ENCODE data around the gene RASD2. TPM values are rescaled to one million over a fixed set of nuclear protein-coding genes. Genes with fewer than 3 reads are reported as not detected.
"Not testable (repeated sequence)": the region's sequence is repeated elsewhere in the genome, so short reads cannot be mapped to it uniquely, and the experiment has no call there.

Gene RASD2
- total RNA-seq, 2 donors from 2014 or later = 0.07 TPM; not detected in 1

GRCh38 chr22:35510481-35510934, 30.1 kb upstream of the RASD2 start:
- Mint-ChIP-seq H3K27me3 (peaks cover 17 to 20% of the 10 kb centered on the region in 2 donors), H3K4me3 (no peak overlapping the region), H3K4me1 (ENCODE audit: low read depth in 2 of 2) (no peaks in the 10 kb centered on the region), H3K27ac (no peak overlapping the region), H3K9me3 (no peaks in the 10 kb centered on the region), H3K36me3 (no peaks in the 10 kb centered on the region)
- ATAC-seq = no peak
- DNase-seq (ENCODE audit: low spot score) = no peak

- no peak overlapping the region for H3K27ac Mint-ChIP-seq
- H3K36me3 Mint-ChIP-seq = no peaks in the 10 kb centered on the region
- no peaks in the 10 kb centered on the region for H3K9me3 Mint-ChIP-seq
These were observed 29.7 kb upstream of the RASD2 start for GRCh38 chr22:35510951-35511350.

GRCh38 chr22:35514366-35514765, 26.3 kb upstream of the RASD2 start:
- DNase-seq (ENCODE audit: low spot score) (no peak), ATAC-seq (no peak)
- Mint-ChIP-seq H3K27ac (no peak overlapping the region), H3K36me3 (no peaks in the 10 kb centered on the region), H3K4me3 (no peak overlapping the region), H3K27me3 (peaks cover 19 to 28% of the 10 kb centered on the region in 2 donors), H3K4me1 (ENCODE audit: low read depth in 2 of 2) (no peaks in the 10 kb centered on the region), H3K9me3 (no peaks in the 10 kb centered on the region)

More at GRCh38 chr22:35510951-35511350, 29.7 kb upstream of the RASD2 start:
- Mint-ChIP-seq H3K27me3 (peaks cover 17 to 24% of the 10 kb centered on the region in 2 donors), H3K4me1 (ENCODE audit: low read depth in 2 of 2) (no peaks in the 10 kb centered on the region), H3K4me3 (no peak overlapping the region)
- ATAC-seq = no peak
- no peak for DNase-seq (ENCODE audit: low spot score)

- not testable (repeated sequence) for ATAC-seq; DNase-seq (ENCODE audit: low spot score); H3K27ac Mint-ChIP-seq; H3K4me3 Mint-ChIP-seq; H3K9me3 Mint-ChIP-seq; H3K4me1 Mint-ChIP-seq (ENCODE audit: low read depth in 2 of 2); H3K36me3 Mint-ChIP-seq
- peaks cover 19 to 28% of the 10 kb centered on the region in 2 donors for H3K27me3 Mint-ChIP-seq
These were observed 24.7 kb upstream of the RASD2 start for GRCh38 chr22:35515952-35516351.

- no peak for ATAC-seq
- Mint-ChIP-seq H3K9me3 (no peaks in the 10 kb centered on the region), H3K4me1 (ENCODE audit: low read depth in 2 of 2) (no peaks in the 10 kb centered on the region), H3K27ac (no peak overlapping the region), H3K36me3 (no peaks in the 10 kb centered on the region), H3K4me3 (no peak overlapping the region), H3K27me3 (peaks cover 19 to 30% of the 10 kb centered on the region in 2 donors)
- no peak for DNase-seq (ENCODE audit: low spot score)
These were observed 23.9 kb upstream of the RASD2 start for GRCh38 chr22:35516723-35517122.

GRCh38 chr22:35517207-35517606, 23.4 kb upstream of the RASD2 start:
- no peaks in the 10 kb centered on the region for H3K9me3 Mint-ChIP-seq
- H3K4me3 Mint-ChIP-seq = no peak overlapping the region
- H3K4me1 Mint-ChIP-seq (ENCODE audit: low read depth in 2 of 2) = no peaks in the 10 kb centered on the region
- H3K36me3 Mint-ChIP-seq = no peaks in the 10 kb centered on the region
- DNase-seq (ENCODE audit: low spot score) (no peak), ATAC-seq (no peak)
- H3K27ac Mint-ChIP-seq = no peak overlapping the region
- H3K27me3 Mint-ChIP-seq = peaks cover 24 to 35% of the 10 kb centered on the region in 2 donors

- no peak for ATAC-seq
- peaks cover 30 to 41% of the 10 kb centered on the region in 2 donors for H3K27me3 Mint-ChIP-seq
These were observed 22.7 kb upstream of the RASD2 start for GRCh38 chr22:35517769-35518530.

GRCh38 chr22:35518811-35519210, 21.8 kb upstream of the RASD2 start:
- Mint-ChIP-seq H3K36me3 (no peaks in the 10 kb centered on the region), H3K4me1 (ENCODE audit: low read depth in 2 of 2) (no peaks in the 10 kb centered on the region), H3K4me3 (no peak overlapping the region), H3K9me3 (no peaks in the 10 kb centered on the region), H3K27ac (no peak overlapping the region), H3K27me3 (peaks cover 24 to 33% of the 10 kb centered on the region in 2 donors)
- DNase-seq (ENCODE audit: low spot score) = no peak
- ATAC-seq = no peak

More at GRCh38 chr22:35517769-35518530, 22.7 kb upstream of the RASD2 start:
- Mint-ChIP-seq H3K4me3 (no peak overlapping the region), H3K36me3 (no peaks in the 10 kb centered on the region), H3K27ac (no peak overlapping the region), H3K9me3 (no peaks in the 10 kb centered on the region), H3K4me1 (ENCODE audit: low read depth in 2 of 2) (no peaks in the 10 kb centered on the region)
- DNase-seq (ENCODE audit: low spot score) = no peak

GRCh38 chr22:35519306-35520000, 21.2 kb upstream of the RASD2 start:
- ATAC-seq (no peak), DNase-seq (ENCODE audit: low spot score) (no peak)
- Mint-ChIP-seq H3K4me1 (ENCODE audit: low read depth in 2 of 2) (no peaks in the 10 kb centered on the region), H3K4me3 (no peak overlapping the region), H3K36me3 (no peaks in the 10 kb centered on the region), H3K27me3 (peaks cover 22 to 29% of the 10 kb centered on the region in 2 donors), H3K9me3 (no peaks in the 10 kb centered on the region), H3K27ac (no peak overlapping the region)

- DNase-seq (ENCODE audit: low spot score) (no peak), ATAC-seq (no peak)
- Mint-ChIP-seq H3K36me3 (no peaks in the 10 kb centered on the region), H3K9me3 (no peaks in the 10 kb centered on the region), H3K4me1 (ENCODE audit: low read depth in 2 of 2) (no peaks in the 10 kb centered on the region), H3K27ac (no peak overlapping the region), H3K27me3 (peaks cover 19 to 20% of the 10 kb centered on the region in 2 donors), H3K4me3 (no peak overlapping the region)
These were observed 19.0 kb upstream of the RASD2 start for GRCh38 chr22:35521358-35522224.

- no peak overlapping the region for H3K4me3 Mint-ChIP-seq
- no peaks in the 10 kb centered on the region for H3K4me1 Mint-ChIP-seq (ENCODE audit: low read depth in 2 of 2)
- no peaks in the 10 kb centered on the region for H3K9me3 Mint-ChIP-seq
- no peak overlapping the region for H3K27ac Mint-ChIP-seq
- ATAC-seq (no peak), DNase-seq (ENCODE audit: low spot score) (no peak)
- peaks cover 15 to 19% of the 10 kb centered on the region in 2 donors for H3K27me3 Mint-ChIP-seq
- no peaks in the 10 kb centered on the region for H3K36me3 Mint-ChIP-seq
These were observed 18.1 kb upstream of the RASD2 start for GRCh38 chr22:35522225-35523149.

GRCh38 chr22:35523167-35523947, 17.3 kb upstream of the RASD2 start:
- no peaks in the 10 kb centered on the region for H3K4me1 Mint-ChIP-seq (ENCODE audit: low read depth in 2 of 2)
- ATAC-seq = no peak
- no peak overlapping the region for H3K27ac Mint-ChIP-seq
- H3K27me3 Mint-ChIP-seq = peaks cover 15 to 16% of the 10 kb centered on the region in 2 donors
- no peak for DNase-seq (ENCODE audit: low spot score)
- H3K9me3 Mint-ChIP-seq = no peaks in the 10 kb centered on the region
- no peaks in the 10 kb centered on the region for H3K36me3 Mint-ChIP-seq
- H3K4me3 Mint-ChIP-seq = no peak overlapping the region

All from natural killer cell treated with Interleukin-12 subunit alpha and Interleukin-12 subunit beta and Interleukin-15 and Interleukin-18, amount 100 ng/mL, for 72 hours (primary cell).